Activated CD4-positive, alpha-beta T cell treated with anti-CD3 and anti-CD28 coated beads, Interleukin-2, amount 10 ng/mL, durations not matched to agents 7 days and 5 days (primary cell): ENCODE measurements around the gene SERGEF. TPM values are rescaled to one million over a fixed set of nuclear protein-coding genes. Genes with fewer than 3 reads are reported as not detected.
"Not testable (repeated sequence)": the region's sequence is repeated elsewhere in the genome, so short reads cannot be mapped to it uniquely, and the experiment has no call there.

Experiments
- CTCF ChIA-PET: fragments of 350-600 bp; sonication (Branson Sonifier 250); formaldehyde crosslinking; loops from one replicate; lab custom pipeline; 2021; ENCODE audit warnings: antibody characterized with exemption; lab: Charles Lee
- POLR2A ChIA-PET: fragments of 350-600 bp; sonication (Branson Sonifier 250); formaldehyde crosslinking; loops from one replicate; lab custom pipeline; 2021; ENCODE audit warnings: antibody characterized with exemption; lab: Charles Lee
- DNase-seq: peaks from one replicate; pipeline ENCODE4 v3.0.0-alpha.2; 2020
- H3K27ac Mint-ChIP-seq: one replicate; pipeline ENCODE4 v1.8.0; 2021; ENCODE audit warnings: mild to moderate bottlenecking, moderate library complexity, mixed read lengths
- H3K27me3 Mint-ChIP-seq: one replicate; pipeline ENCODE4 v1.8.0; 2021; ENCODE audit warnings: mixed read lengths
- H3K36me3 Mint-ChIP-seq: one replicate; pipeline ENCODE4 v1.8.0; 2021; ENCODE audit warnings: low read depth, mixed read lengths
- H3K4me1 Mint-ChIP-seq: one replicate; pipeline ENCODE4 v1.8.0; 2021; ENCODE audit warnings: mixed read lengths
- H3K4me3 Mint-ChIP-seq: one replicate; pipeline ENCODE4 v1.8.0; 2021; ENCODE audit warnings: mild to moderate bottlenecking, moderate library complexity, mixed read lengths
- H3K9me3 Mint-ChIP-seq: one replicate; pipeline ENCODE4 v1.8.0; 2021; ENCODE audit warnings: mixed read lengths
- total RNA-seq, 2 experiments: library from RNA; stranded (reverse); gene quantifications; one replicate each; pipeline ENCODE4 v1.2.3, GENCODE V29; 2021

SERGEF gene
- total RNA-seq, 2 experiments from 2014 or later, result 33.7 to 33.9 TPM

DNA sequence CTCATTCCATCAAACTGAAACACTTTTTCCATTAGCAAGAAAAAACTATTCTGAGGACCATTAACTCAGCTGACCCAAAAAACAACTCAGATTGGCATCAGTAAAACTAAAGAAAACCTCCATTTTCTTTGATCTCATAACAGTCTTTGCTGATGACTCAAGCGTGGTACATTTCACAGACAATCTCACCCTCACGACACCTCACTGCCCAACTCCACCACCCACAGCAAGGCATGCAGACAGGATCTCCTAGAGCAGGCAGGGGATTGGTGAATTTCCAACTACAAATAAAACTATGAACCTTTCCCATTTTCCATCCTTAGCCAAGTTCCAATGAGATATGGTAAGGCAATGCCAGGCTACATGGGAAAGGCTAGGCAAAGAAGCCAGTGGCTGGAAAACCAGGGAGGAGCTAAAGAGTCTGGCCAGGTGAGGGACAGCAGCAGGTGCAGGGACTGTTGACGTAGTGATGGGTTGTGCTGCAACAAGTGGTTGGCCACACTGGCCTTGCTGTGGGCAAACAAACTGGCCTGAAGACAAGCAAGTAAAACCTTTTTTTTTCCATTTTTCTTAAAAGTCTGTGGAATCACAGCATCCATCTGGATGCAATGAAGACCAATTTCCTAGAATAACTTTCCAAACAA is 97.2 kb downstream of the SERGEF start:
- DNase-seq, result no peak
- ChIA-PET CTCF (interaction anchor here (0.9 kb wide), 1 partner anchor 87 kb away, joined by 3 read pairs; no protein-coding TSS in a partner anchor), POLR2A (no interaction called here)
- no peaks in the 10 kb centered on the region for H3K27me3 Mint-ChIP-seq
- H3K27ac Mint-ChIP-seq, result no peak overlapping the region
- no peaks in the 10 kb centered on the region for H3K9me3 Mint-ChIP-seq
- H3K36me3 Mint-ChIP-seq, result no peaks in the 10 kb centered on the region
- H3K4me3 Mint-ChIP-seq, result no peak overlapping the region
- no peaks in the 10 kb centered on the region for H3K4me1 Mint-ChIP-seq

DNA sequence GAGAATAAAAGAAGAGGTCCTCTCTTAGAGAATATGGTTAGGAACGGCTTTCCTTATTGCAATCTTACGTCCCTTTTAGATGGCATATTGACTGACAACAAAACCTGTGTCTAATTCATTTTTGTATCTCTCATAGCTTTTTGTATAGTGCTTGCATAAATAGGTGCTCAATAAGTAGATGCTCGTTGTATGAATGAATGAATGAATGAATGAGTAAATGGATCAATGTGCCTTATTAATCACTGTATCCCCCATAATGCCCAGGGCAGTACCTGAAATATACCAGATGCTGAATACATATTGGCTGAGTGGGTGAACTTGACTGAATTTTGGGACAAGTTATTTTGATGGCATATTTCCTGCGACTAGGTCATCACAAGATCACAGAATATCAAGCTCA is 97.9 kb downstream of the SERGEF start:
- H3K27ac Mint-ChIP-seq, result no peak overlapping the region
- H3K36me3 Mint-ChIP-seq, result no peaks in the 10 kb centered on the region
- no peak for DNase-seq
- no peaks in the 10 kb centered on the region for H3K27me3 Mint-ChIP-seq
- no peaks in the 10 kb centered on the region for H3K4me1 Mint-ChIP-seq
- H3K4me3 Mint-ChIP-seq, result no peak overlapping the region
- CTCF ChIA-PET, result no interaction called here
- H3K9me3 Mint-ChIP-seq, result no peaks in the 10 kb centered on the region
- POLR2A ChIA-PET, result no interaction called here

DNA sequence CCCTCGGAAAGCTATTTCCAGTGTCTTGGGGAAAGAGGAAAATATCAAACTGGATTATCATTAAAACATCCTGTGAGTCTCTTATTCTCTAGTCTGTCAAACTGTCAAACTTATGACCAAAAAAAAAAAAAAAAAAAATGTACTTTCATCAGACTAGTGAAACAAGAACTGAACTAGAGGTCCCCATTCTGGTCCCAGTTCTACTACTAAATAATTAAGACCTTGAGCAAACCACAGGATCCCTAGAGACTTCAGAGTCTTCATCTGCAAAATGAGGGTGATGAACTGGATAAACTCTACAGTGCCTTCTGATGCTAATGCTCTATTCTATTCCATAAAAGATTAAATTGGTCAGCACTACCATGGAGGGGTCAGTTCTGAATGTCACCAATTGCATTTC is 105.8 kb downstream of the SERGEF start:
- DNase-seq, result no peak
- Mint-ChIP-seq H3K27ac (no peak overlapping the region), H3K4me3 (no peak overlapping the region), H3K9me3 (no peaks in the 10 kb centered on the region), H3K27me3 (no peaks in the 10 kb centered on the region), H3K4me1 (no peaks in the 10 kb centered on the region), H3K36me3 (no peaks in the 10 kb centered on the region)
- CTCF ChIA-PET, result no interaction called here
- POLR2A ChIA-PET, result no interaction called here

DNA sequence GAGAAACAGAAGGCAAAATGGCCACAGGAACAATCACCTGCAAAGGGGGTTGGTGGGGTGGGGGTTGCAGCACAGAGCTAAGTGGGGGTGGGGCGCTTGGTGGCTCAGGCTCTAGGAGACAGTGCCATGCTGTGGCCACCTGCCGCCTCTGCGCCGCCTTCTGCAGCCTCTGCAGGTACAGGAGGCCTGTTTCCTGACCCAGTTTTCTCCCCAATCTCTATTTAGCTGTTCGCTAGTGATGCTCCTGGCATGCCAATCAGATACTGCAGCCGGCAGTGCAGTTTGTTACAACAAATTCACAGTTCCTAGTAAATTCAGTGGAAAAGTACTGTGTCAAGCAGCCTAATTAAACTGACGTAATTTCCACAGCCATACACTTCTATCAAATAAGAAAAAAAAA is 106.4 kb downstream of the SERGEF start:
- no peaks in the 10 kb centered on the region for H3K36me3 Mint-ChIP-seq
- ChIA-PET POLR2A (no interaction called here), CTCF (interaction anchor here (0.6 kb wide), 1 partner anchor 93 kb away, joined by 3 read pairs; no protein-coding TSS in a partner anchor)
- H3K9me3 Mint-ChIP-seq, result no peaks in the 10 kb centered on the region
- H3K4me3 Mint-ChIP-seq, result no peak overlapping the region
- H3K27ac Mint-ChIP-seq, result no peak overlapping the region
- no peaks in the 10 kb centered on the region for H3K4me1 Mint-ChIP-seq
- H3K27me3 Mint-ChIP-seq, result no peaks in the 10 kb centered on the region
- no peak for DNase-seq

DNA sequence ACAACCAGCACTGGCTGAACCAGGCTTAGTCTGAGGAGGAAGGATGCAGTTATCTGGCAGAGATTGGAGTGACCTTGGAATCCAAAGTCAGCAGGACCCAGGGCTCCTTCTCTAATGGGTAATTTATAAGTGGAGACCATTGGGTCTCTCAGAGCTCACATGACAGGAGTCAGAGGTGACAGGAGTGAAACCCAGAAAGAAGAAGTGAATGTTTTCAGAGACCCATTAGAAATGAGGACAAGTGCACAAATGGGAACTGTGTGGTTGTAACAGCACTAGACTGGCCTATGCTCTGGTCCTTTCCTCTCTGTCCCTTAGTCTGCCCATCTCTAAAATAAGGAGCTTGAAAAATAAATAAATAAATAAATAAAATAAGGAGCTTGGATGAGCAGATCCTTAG is 107.4 kb downstream of the SERGEF start:
- Mint-ChIP-seq H3K27me3 (no peaks in the 10 kb centered on the region), H3K36me3 (no peaks in the 10 kb centered on the region), H3K4me3 (no peak overlapping the region), H3K4me1 (no peaks in the 10 kb centered on the region), H3K9me3 (no peaks in the 10 kb centered on the region), H3K27ac (no peak overlapping the region)
- CTCF ChIA-PET, result interaction anchor here (1.0 kb wide), 1 partner anchor 43 kb away, joined by 3 read pairs; no protein-coding TSS in a partner anchor
- DNase-seq, result no peak
- POLR2A ChIA-PET, result no interaction called here

DNA sequence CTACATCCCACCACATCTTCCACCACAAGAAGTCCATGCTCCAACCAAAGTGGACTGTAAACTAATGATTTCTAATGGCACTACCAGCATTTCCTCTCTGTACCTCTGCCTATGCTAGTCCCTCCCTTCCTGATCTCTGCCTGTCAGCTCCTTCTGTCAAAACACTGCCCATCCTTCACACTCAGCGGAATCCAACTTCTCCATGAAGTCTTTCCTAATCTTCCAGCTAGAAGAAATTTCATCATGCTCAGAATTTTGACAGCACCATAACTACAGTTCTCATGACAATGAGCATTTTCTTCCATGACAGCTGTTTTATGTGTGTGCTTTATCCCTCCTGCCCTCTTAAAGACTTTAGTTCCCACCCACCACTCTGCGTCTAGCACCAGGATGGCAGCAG is 111.4 kb downstream of the SERGEF start:
- Mint-ChIP-seq H3K27me3 (no peaks in the 10 kb centered on the region), H3K4me3 (no peak overlapping the region), H3K36me3 (no peaks in the 10 kb centered on the region), H3K27ac (no peak overlapping the region), H3K9me3 (no peaks in the 10 kb centered on the region), H3K4me1 (no peaks in the 10 kb centered on the region)
- CTCF ChIA-PET, result interaction anchor here (1.9 kb wide), 1 partner anchor 11 kb away, joined by 6 read pairs; no protein-coding TSS in a partner anchor
- no peak for DNase-seq
- POLR2A ChIA-PET, result no interaction called here

DNA sequence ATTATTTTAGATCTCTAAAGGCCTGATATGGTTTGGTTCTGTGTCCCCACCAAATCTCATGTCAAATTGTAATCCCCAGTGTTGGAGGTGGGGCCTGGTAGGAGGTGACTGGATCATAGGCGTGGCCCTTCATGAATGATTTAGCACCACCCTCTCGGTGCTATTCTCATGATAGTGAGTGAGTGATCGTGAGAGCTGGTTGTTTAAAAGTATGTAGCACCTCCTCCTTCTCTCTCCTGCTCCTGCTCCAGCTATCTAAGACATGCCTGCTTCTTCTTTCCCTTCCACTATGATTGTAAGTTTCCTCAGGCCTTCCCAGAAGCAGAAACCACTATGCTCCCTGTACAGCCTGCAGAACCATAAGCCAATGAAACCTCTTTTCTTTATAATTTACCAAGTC is 114.1 kb downstream of the SERGEF start:
- no peak for DNase-seq
- H3K27ac Mint-ChIP-seq, result no peak overlapping the region
- H3K27me3 Mint-ChIP-seq, result no peaks in the 10 kb centered on the region
- CTCF ChIA-PET, result no interaction called here
- H3K4me3 Mint-ChIP-seq, result no peak overlapping the region
- POLR2A ChIA-PET, result no interaction called here
- no peaks in the 10 kb centered on the region for H3K4me1 Mint-ChIP-seq
- H3K9me3 Mint-ChIP-seq, result no peaks in the 10 kb centered on the region
- H3K36me3 Mint-ChIP-seq, result no peaks in the 10 kb centered on the region

DNA sequence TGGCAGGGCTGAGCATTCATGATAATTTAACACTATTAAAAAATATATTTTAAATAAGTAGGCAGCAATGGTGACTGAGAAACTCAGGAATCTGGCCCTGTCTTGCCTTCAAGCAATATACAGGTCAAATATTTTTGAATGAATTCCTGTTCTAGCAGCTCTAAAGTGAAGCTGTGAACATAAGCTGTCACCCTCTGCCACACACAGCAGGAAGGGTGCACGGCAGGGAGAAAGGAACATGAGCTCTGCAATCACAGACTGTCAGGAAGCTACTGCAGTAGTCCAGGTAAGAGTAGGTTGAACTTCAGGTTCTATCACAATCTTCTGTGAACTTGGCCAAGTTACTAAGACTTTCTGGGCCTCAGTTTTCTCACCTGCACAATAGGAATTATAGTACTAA is 114.8 kb downstream of the SERGEF start:
- H3K27ac Mint-ChIP-seq, result no peak overlapping the region
- CTCF ChIA-PET, result interaction anchor here (0.6 kb wide), 1 partner anchor 123 kb away, joined by 3 read pairs; no protein-coding TSS in a partner anchor
- no peaks in the 10 kb centered on the region for H3K4me1 Mint-ChIP-seq
- no peak overlapping the region for H3K4me3 Mint-ChIP-seq
- no peak for DNase-seq
- POLR2A ChIA-PET, result no interaction called here
- no peaks in the 10 kb centered on the region for H3K9me3 Mint-ChIP-seq
- no peaks in the 10 kb centered on the region for H3K27me3 Mint-ChIP-seq
- no peaks in the 10 kb centered on the region for H3K36me3 Mint-ChIP-seq

DNA sequence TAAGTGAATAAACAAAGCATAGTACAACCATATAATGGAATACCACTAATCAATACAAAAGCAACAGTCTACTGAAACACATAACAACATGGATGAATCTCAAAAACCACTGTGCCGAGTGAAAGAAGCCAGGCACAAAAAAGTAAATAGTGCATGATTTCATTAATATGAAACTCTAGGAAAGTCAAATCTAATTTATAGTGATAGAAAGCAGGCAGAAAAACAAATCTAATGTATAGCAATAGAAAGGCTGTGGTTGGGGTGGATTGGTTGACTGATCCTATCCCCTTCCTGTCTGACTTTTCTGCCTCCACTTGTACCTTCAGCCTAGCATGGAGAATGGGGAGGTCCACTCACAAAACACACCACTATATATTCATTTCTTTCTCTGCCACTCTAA is 115.4 kb downstream of the SERGEF start:
- no peak for DNase-seq
- ChIA-PET POLR2A (no interaction called here), CTCF (interaction anchor here (0.6 kb wide), 1 partner anchor 122 kb away, joined by 3 read pairs; no protein-coding TSS in a partner anchor)
- Mint-ChIP-seq H3K4me1 (no peaks in the 10 kb centered on the region), H3K9me3 (no peaks in the 10 kb centered on the region), H3K4me3 (no peak overlapping the region), H3K36me3 (no peaks in the 10 kb centered on the region), H3K27ac (no peak overlapping the region), H3K27me3 (no peaks in the 10 kb centered on the region)

DNA sequence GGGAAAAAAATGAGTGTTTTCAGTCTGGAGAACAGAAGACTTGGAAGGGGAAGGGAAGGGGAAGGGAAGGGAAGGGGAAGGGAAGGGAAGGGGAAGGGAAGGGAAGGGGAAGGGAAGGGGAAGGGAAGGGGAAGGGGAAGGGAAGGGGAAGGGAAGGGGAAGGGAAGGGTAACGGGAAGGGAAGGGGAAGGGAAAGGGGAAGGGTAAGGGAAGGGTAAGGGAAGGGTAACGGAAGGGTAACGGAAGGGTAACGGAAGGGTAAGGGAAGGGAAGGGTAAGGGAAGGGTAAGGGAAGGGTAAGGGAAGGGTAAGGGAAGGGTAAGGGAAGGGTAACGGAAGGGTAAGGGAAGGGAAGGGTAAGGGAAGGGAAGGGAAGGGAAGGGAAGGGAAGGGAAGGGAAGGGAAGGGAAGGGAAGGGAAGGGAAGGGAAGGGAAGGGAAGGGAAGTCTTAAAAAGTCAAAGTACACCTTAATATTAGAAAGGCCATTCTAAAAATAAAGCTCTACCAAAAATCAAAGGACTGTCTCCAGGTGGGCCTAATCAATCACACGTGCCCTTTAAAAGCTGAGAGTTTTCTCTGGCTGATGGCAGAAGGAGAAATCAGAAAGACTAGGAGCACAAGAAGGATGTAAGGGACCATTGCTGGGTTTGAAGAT is 116.2 kb downstream of the SERGEF start:
- H3K36me3 Mint-ChIP-seq, H3K9me3 Mint-ChIP-seq, POLR2A ChIA-PET, H3K27me3 Mint-ChIP-seq, H3K4me1 Mint-ChIP-seq, H3K27ac Mint-ChIP-seq, DNase-seq, H3K4me3 Mint-ChIP-seq: not testable (repeated sequence)
- CTCF ChIA-PET, result interaction anchor here (0.8 kb wide), 1 partner anchor 16 kb away, joined by 3 read pairs; no protein-coding TSS in a partner anchor

DNA sequence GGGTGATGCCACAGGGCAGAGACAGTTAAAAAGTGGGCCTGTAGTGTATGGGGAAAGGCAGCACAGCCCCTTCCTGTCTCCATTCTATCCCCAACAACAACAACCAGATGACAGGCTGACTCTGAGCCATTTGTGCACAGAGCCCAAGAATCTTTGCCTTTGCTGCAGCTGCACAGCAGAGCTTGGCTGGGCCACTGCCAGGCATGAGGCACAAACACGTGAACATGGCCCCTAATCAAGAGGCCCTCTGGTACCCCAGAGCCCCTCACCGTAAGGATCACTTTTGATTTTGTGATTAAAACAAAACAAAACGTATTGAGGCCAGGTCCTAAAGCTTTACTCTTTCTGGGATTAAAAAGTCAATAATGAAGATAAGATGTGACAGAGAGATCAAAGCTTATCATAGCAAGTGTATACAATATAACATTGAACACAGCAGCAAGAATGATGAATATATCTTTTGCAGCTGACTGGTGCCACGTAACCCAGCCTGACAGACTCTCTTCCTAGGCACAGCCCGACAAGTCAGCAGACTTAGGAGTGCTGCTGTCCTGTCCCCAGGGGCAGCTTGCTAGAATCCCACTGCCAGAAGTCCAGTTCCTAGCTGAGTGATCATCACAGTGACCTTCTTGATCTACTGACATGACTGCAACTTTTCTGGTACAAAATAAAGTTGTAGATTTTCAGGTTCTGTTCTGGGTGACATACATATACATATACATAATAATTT is 117.8 kb downstream of the SERGEF start:
- H3K27me3 Mint-ChIP-seq, result no peaks in the 10 kb centered on the region
- no peaks in the 10 kb centered on the region for H3K36me3 Mint-ChIP-seq
- H3K4me3 Mint-ChIP-seq, result no peak overlapping the region
- CTCF ChIA-PET, result no interaction called here
- H3K27ac Mint-ChIP-seq, result no peak overlapping the region
- POLR2A ChIA-PET, result no interaction called here
- no peaks in the 10 kb centered on the region for H3K9me3 Mint-ChIP-seq
- DNase-seq, result no peak
- H3K4me1 Mint-ChIP-seq, result no peaks in the 10 kb centered on the region

DNA sequence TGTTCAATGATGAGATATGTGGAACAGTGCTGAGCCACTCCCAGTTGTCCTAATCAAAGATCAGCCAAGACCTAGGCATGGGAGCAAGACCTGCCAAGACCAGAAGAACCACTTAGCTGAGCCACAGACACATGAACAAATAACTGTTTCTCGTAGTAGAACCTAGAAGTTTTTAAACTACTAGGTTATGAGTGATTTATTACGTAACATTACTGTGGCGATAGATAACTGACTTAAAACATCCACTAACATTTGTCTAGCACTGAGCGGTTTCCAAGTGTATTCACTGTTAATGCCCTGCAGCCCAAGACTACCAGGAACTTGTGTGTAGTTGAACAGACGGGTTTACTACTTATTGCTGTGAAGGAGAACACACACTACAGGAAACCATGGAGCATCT is 120.4 kb downstream of the SERGEF start:
- H3K27ac Mint-ChIP-seq, result no peak overlapping the region
- no peaks in the 10 kb centered on the region for H3K36me3 Mint-ChIP-seq
- DNase-seq, result no peak
- H3K4me1 Mint-ChIP-seq, result no peaks in the 10 kb centered on the region
- ChIA-PET CTCF (no interaction called here), POLR2A (no interaction called here)
- H3K9me3 Mint-ChIP-seq, result no peaks in the 10 kb centered on the region
- no peaks in the 10 kb centered on the region for H3K27me3 Mint-ChIP-seq
- H3K4me3 Mint-ChIP-seq, result no peak overlapping the region

DNA sequence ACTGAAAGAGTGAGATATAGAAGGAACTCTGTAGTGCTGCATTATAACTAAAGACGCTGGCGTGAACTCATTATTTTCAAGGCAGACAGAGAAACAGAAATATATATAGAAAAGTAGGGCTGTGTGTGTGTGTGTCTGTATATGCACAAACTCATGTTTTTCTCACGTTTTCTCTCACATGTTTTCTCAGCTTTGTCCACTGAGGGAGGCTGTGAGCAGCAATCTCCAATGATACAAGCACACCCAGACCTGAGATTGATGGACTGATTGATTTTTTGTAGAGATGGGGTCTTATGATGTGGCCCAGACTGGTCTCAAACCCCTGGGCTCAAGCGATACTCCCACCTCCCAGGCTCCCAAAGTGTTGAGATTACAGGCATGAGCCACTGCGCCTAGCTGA is 122.5 kb downstream of the SERGEF start:
- POLR2A ChIA-PET, result no interaction called here
- H3K27me3 Mint-ChIP-seq, result no peaks in the 10 kb centered on the region
- no peak for DNase-seq
- H3K36me3 Mint-ChIP-seq, result no peaks in the 10 kb centered on the region
- CTCF ChIA-PET, result no interaction called here
- no peak overlapping the region for H3K27ac Mint-ChIP-seq
- no peak overlapping the region for H3K4me3 Mint-ChIP-seq
- no peaks in the 10 kb centered on the region for H3K4me1 Mint-ChIP-seq
- H3K9me3 Mint-ChIP-seq, result no peaks in the 10 kb centered on the region
